ENCODE measurements around the gene XYLT1. TPM values are rescaled to one million over a fixed set of nuclear protein-coding genes. Genes with fewer than 3 reads are reported as not detected.

Gene XYLT1
- total and polyA plus RNA-seq, 2 of the 4 experiments (the other 2 are of a cell fraction): 9.0 to 12.7 TPM

- BruUV-seq (replicated peaks): no TSS peak
- H3K27me3 ChIP-seq (ENCODE audit: control insufficient read depth, insufficient read depth, low read length): no peaks in the 10 kb centered on the region
- dilution Hi-C loops (cut with HindIII; ENCODE audit: low sequenced_read_pairs, unreplicated experiment): no loop called here
- H3K4ac ChIP-seq (ENCODE audit: low read depth, low read length): no peak overlapping the region
- H4K91ac ChIP-seq (ENCODE audit: insufficient read depth, low read depth, low read length): no peak overlapping the region
- no peak overlapping the region for H2BK20ac ChIP-seq (ENCODE audit: low read depth, low read length)
- H2AK5ac ChIP-seq (ENCODE audit: low read depth, low read length): no peak overlapping the region
- DNase-seq (no peak), ATAC-seq (ENCODE audit: low read depth) (no peak)
- no peak overlapping the region for H3K9ac ChIP-seq (ENCODE audit: low read depth, low read length)
- in situ Hi-C loops (cut with MboI; ENCODE audit: low sequenced_read_pairs): no loop called here
- H3K4me3 ChIP-seq (ENCODE audit: insufficient read depth, low read depth, low read length): no peak overlapping the region
- H4K20me1 ChIP-seq (ENCODE audit: insufficient read depth, low read length): peaks cover 15% of the 10 kb centered on the region; the same call in 1 of the 2 replicates
- H3K27ac ChIP-seq (ENCODE audit: insufficient read depth, low read length): no peak overlapping the region
- H4K5ac ChIP-seq (ENCODE audit: low read depth, low read length): no peak overlapping the region
- ChIA-PET CTCF (interaction anchor here (0.5 kb wide), 1 partner anchor 1166 kb away, joined by 4 read pairs; no protein-coding TSS in a partner anchor), POLR2A (ENCODE audit: unreplicated experiment) (no interaction called here)
- intact Hi-C loops (cut with micrococcal nuclease): no loop called here
- TF ChIP-seq BHLHE40 (IDR thresholded peaks at IDR 0.05; ENCODE audit: low read depth, low read length) (no peak), CHD1 (IDR thresholded peaks at IDR 0.05; ENCODE audit: low read depth, low read length) (no peak), MAFK (IDR thresholded peaks at IDR 0.05; ENCODE audit: low read depth, low read length) (no peak), RAD21 (IDR thresholded peaks at IDR 0.05; ENCODE audit: low read length) (no peak), MXI1 (IDR thresholded peaks at IDR 0.05; ENCODE audit: borderline replicate concordance, low read depth, low read length) (no peak), CTCF (conservative IDR thresholded peaks at IDR 0.05; ENCODE audit: low read depth, low read length) (no peak), CEBPB (IDR thresholded peaks at IDR 0.05; ENCODE audit: low read depth, low read length) (no peak), NFE2L2 (IDR thresholded peaks at IDR 0.05; ENCODE audit: low read depth, low read length) (no peak), RCOR1 (IDR thresholded peaks at IDR 0.05; ENCODE audit: insufficient replicate concordance, low read length) (no peak), POLR2A (IDR thresholded peaks at IDR 0.05; ENCODE audit: low read depth, low read length) (no peak), FOS (IDR thresholded peaks at IDR 0.05; ENCODE audit: low read depth, low read length) (no peak), SMC3 (IDR thresholded peaks at IDR 0.05; ENCODE audit: low read depth, low read length) (no peak), RFX5 (IDR thresholded peaks at IDR 0.05; ENCODE audit: low read depth, low read length) (no peak), MAZ (IDR thresholded peaks at IDR 0.05; ENCODE audit: borderline replicate concordance, low read depth, low read length) (no peak)
- TF ChIP-seq, protein P1, sequence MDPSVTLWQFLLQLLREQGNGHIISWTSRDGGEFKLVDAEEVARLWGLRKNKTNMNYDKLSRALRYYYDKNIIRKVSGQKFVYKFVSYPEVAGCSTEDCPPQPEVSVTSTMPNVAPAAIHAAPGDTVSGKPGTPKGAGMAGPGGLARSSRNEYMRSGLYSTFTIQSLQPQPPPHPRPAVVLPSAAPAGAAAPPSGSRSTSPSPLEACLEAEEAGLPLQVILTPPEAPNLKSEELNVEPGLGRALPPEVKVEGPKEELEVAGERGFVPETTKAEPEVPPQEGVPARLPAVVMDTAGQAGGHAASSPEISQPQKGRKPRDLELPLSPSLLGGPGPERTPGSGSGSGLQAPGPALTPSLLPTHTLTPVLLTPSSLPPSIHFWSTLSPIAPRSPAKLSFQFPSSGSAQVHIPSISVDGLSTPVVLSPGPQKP (IDR thresholded peaks at IDR 0.05; ENCODE audit: borderline replicate concordance, low read depth, low read length): no peak
- TF ChIP-seq, protein P2, sequence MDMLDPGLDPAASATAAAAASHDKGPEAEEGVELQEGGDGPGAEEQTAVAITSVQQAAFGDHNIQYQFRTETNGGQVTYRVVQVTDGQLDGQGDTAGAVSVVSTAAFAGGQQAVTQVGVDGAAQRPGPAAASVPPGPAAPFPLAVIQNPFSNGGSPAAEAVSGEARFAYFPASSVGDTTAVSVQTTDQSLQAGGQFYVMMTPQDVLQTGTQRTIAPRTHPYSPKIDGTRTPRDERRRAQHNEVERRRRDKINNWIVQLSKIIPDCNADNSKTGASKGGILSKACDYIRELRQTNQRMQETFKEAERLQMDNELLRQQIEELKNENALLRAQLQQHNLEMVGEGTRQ (IDR thresholded peaks at IDR 0.05; ENCODE audit: low read depth, low read length): no peak
- no peak overlapping the region for H3K14ac ChIP-seq (replicated peaks; ENCODE audit: low read depth, low read length)
- peaks cover 12% of the 10 kb centered on the region for H3K4me1 ChIP-seq (ENCODE audit: control insufficient read depth, insufficient read depth, low read length)
- no peak overlapping the region for H2BK5ac ChIP-seq (ENCODE audit: low read depth, low read length, poor library complexity, severe bottlenecking)
- H3K18ac ChIP-seq (ENCODE audit: low read depth, low read length): no peak overlapping the region
- H2BK120ac ChIP-seq (ENCODE audit: low read depth, low read length): no peak overlapping the region
- H2AK9ac ChIP-seq (replicated peaks; ENCODE audit: low read depth, low read length, poor library complexity): no peak overlapping the region
- no peak overlapping the region for H3K4me2 ChIP-seq (ENCODE audit: low read depth, low read length)
- H3K23ac ChIP-seq (ENCODE audit: low read depth, low read length): no peak overlapping the region
- H2AFZ ChIP-seq (replicated peaks; ENCODE audit: low read length, poor library complexity): no peak overlapping the region
- peaks cover 3% of the 10 kb centered on the region; the same call in 1 of the 2 replicates for H3K9me1 ChIP-seq (ENCODE audit: insufficient read depth, low read length)
- peaks cover 8 to 44% of the 10 kb centered on the region in 2 experiments; a peak in 3 of 4 replicates for H3K79me1 ChIP-seq (ENCODE audit: low read depth in 1 of 2, low read length in 2 of 2)
- H3K56ac ChIP-seq (ENCODE audit: extremely low read depth, insufficient read depth, low read length): no peak overlapping the region
- WGBS, 2 experiments (ENCODE audit: extremely low coverage in 2 of 2, insufficient read length in 1 of 2): 87% methylated on average over 3 of the region's 10 CpGs; no CpG with 5 or more reads in 1 of the 2 experiments
- no peaks in the 10 kb centered on the region for H3K36me3 ChIP-seq (ENCODE audit: control insufficient read depth, insufficient read depth, low read length)
- no peak overlapping the region for H2BK15ac ChIP-seq (ENCODE audit: low read depth, low read length)
- H4K8ac ChIP-seq (ENCODE audit: low read depth in 2 of 2, low read length in 2 of 2): no peak overlapping the region
- H3K9me3 ChIP-seq (ENCODE audit: control insufficient read depth, insufficient read depth, low read length): no peaks in the 10 kb centered on the region
Observed at GRCh38 chr16:17403156-17403809, 67.5 kb downstream of the XYLT1 start.
